Erythroblast (primary cell): ENCODE data around the gene GTF2H1.

Experiments used
- GATA1 ChIP-seq: IDR thresholded peaks from 2 replicates; pipeline ENCODE4 v1.6.1; 2011; ENCODE audit warnings: low read depth, mild to moderate bottlenecking, control low read depth, low read length, moderate library complexity
- POLR2A ChIP-seq: IDR thresholded peaks from 2 replicates; pipeline ENCODE4 v1.6.1; 2011; ENCODE audit warnings: mild to moderate bottlenecking, low read length

- no peak for TF ChIP-seq POLR2A
- TF ChIP-seq GATA1: no peak
These were observed 41.8 kb upstream of the GTF2H1 start for GRCh38 chr11:18280438-18281045.
